ENCODE measurements around the gene TKT. TPM values are rescaled to one million over a fixed set of nuclear protein-coding genes. Genes with fewer than 3 reads are reported as not detected.

TKT gene
- total and polyA plus RNA-seq, 2 of the 4 experiments (the other 2 are of a cell fraction) = 280 to 349 TPM

DNA sequence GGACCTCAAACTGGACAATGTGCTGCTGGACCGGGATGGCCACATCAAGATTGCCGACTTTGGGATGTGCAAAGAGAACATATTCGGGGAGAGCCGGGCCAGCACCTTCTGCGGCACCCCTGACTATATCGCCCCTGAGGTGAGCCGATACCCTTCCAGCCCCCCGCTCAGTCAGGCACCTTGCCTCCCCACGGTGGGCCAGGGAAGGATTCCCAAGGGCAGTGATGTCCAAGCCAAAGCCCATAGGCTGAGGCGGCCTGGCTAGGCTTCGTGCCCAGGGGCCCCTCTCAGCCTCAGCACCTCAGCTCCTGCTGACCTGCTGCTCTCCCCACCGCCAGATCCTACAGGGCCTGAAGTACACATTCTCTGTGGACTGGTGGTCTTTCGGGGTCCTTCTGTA is 67.1 kb downstream of the TKT start:
- Histone ChIP-seq H3K27ac (ENCODE audit: insufficient read depth, low read length) (no peak overlapping the region), H4K5ac (ENCODE audit: low read depth, low read length) (no peak overlapping the region), H3K9me1 (ENCODE audit: insufficient read depth, low read length) (peaks cover 5% of the 10 kb centered on the region; the same call in 1 of the 2 replicates), H3K27me3 (ENCODE audit: control insufficient read depth, insufficient read depth, low read length) (no peaks in the 10 kb centered on the region), H2BK5ac (ENCODE audit: low read depth, low read length, poor library complexity, severe bottlenecking) (no peak overlapping the region), H3K4me1 (ENCODE audit: control insufficient read depth, insufficient read depth, low read length) (peaks cover 4% of the 10 kb centered on the region; the same call in 1 of the 2 replicates), H2BK20ac (ENCODE audit: low read depth, low read length) (no peak overlapping the region), H3K14ac (replicated peaks; ENCODE audit: low read depth, low read length) (no peak overlapping the region), H3K18ac (ENCODE audit: low read depth, low read length) (no peak overlapping the region), H3K4me3 (ENCODE audit: insufficient read depth, low read depth, low read length) (no peak overlapping the region), H2AFZ (replicated peaks; ENCODE audit: low read length, poor library complexity) (no peak overlapping the region), H2AK5ac (ENCODE audit: low read depth, low read length) (no peak overlapping the region), H2AK9ac (replicated peaks; ENCODE audit: low read depth, low read length, poor library complexity) (no peak overlapping the region), H4K8ac (ENCODE audit: low read depth in 2 of 2, low read length in 2 of 2) (no peak overlapping the region), H4K91ac (ENCODE audit: insufficient read depth, low read depth, low read length) (no peak overlapping the region), H2BK120ac (ENCODE audit: low read depth, low read length) (no peak overlapping the region), H3K9me3 (ENCODE audit: control insufficient read depth, insufficient read depth, low read length) (no peaks in the 10 kb centered on the region), H3K56ac (ENCODE audit: extremely low read depth, insufficient read depth, low read length) (no peak overlapping the region), H3K4ac (ENCODE audit: low read depth, low read length) (no peak overlapping the region), H4K20me1 (ENCODE audit: insufficient read depth, low read length) (peaks cover 6% of the 10 kb centered on the region; the same call in 1 of the 2 replicates), H2BK15ac (ENCODE audit: low read depth, low read length) (no peak overlapping the region), H3K23ac (ENCODE audit: low read depth, low read length) (no peak overlapping the region), H3K36me3 (ENCODE audit: control insufficient read depth, insufficient read depth, low read length) (peaks cover 25% of the 10 kb centered on the region), H3K4me2 (ENCODE audit: low read depth, low read length) (no peak overlapping the region), H3K9ac (ENCODE audit: low read depth, low read length) (no peak overlapping the region), H3K79me1 (ENCODE audit: low read depth in 1 of 2, low read length in 2 of 2) (no peaks in the 10 kb centered on the region)
- ATAC-seq (ENCODE audit: low read depth) (no peak), DNase-seq (no peak)
- in situ Hi-C loops (cut with MboI; ENCODE audit: low sequenced_read_pairs) = no loop called here
- no TSS peak for BruUV-seq (replicated peaks)
- CTCF ChIA-PET = no interaction called here
- TF ChIP-seq, protein P1, sequence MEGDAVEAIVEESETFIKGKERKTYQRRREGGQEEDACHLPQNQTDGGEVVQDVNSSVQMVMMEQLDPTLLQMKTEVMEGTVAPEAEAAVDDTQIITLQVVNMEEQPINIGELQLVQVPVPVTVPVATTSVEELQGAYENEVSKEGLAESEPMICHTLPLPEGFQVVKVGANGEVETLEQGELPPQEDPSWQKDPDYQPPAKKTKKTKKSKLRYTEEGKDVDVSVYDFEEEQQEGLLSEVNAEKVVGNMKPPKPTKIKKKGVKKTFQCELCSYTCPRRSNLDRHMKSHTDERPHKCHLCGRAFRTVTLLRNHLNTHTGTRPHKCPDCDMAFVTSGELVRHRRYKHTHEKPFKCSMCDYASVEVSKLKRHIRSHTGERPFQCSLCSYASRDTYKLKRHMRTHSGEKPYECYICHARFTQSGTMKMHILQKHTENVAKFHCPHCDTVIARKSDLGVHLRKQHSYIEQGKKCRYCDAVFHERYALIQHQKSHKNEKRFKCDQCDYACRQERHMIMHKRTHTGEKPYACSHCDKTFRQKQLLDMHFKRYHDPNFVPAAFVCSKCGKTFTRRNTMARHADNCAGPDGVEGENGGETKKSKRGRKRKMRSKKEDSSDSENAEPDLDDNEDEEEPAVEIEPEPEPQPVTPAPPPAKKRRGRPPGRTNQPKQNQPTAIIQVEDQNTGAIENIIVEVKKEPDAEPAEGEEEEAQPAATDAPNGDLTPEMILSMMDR (conservative IDR thresholded peaks at IDR 0.05; ENCODE audit: low read depth, low read length) = no peak
- no peak for TF ChIP-seq MAZ (IDR thresholded peaks at IDR 0.05; ENCODE audit: borderline replicate concordance, low read depth, low read length)
- TF ChIP-seq, protein P2, sequence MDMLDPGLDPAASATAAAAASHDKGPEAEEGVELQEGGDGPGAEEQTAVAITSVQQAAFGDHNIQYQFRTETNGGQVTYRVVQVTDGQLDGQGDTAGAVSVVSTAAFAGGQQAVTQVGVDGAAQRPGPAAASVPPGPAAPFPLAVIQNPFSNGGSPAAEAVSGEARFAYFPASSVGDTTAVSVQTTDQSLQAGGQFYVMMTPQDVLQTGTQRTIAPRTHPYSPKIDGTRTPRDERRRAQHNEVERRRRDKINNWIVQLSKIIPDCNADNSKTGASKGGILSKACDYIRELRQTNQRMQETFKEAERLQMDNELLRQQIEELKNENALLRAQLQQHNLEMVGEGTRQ (IDR thresholded peaks at IDR 0.05; ENCODE audit: low read depth, low read length) = no peak
- TF ChIP-seq BHLHE40 (IDR thresholded peaks at IDR 0.05; ENCODE audit: low read depth, low read length) = no peak
- TF ChIP-seq FOS (IDR thresholded peaks at IDR 0.05; ENCODE audit: low read depth, low read length) = no peak
- dilution Hi-C loops (cut with HindIII; ENCODE audit: low sequenced_read_pairs, unreplicated experiment) = no loop called here
- POLR2A ChIA-PET (ENCODE audit: unreplicated experiment) = no interaction called here
- WGBS, 2 experiments (ENCODE audit: extremely low coverage in 2 of 2, insufficient read length in 1 of 2) = 98% methylated on average over 11 of the region's 13 CpGs; no CpG with 5 or more reads in 1 of the 2 experiments
- intact Hi-C loops (cut with micrococcal nuclease) = no loop called here

Data from IMR-90 (cell line).